HG02884 (cell line): Measurements from ENCODE around the gene C15orf40.
"Not testable (repeated sequence)": the region's sequence is repeated elsewhere in the genome, so short reads cannot be mapped to it uniquely, and the experiment has no call there.

Source experiments
- ATAC-seq: cut with Tn5 transposase; IDR thresholded peaks from one replicate; pipeline ENCODE4 v1.9.1; 2021; ENCODE audit warnings: mild to moderate bottlenecking, moderate library complexity; ENCODE audit not compliant: unreplicated experiment

The C15orf40 gene

DNA sequence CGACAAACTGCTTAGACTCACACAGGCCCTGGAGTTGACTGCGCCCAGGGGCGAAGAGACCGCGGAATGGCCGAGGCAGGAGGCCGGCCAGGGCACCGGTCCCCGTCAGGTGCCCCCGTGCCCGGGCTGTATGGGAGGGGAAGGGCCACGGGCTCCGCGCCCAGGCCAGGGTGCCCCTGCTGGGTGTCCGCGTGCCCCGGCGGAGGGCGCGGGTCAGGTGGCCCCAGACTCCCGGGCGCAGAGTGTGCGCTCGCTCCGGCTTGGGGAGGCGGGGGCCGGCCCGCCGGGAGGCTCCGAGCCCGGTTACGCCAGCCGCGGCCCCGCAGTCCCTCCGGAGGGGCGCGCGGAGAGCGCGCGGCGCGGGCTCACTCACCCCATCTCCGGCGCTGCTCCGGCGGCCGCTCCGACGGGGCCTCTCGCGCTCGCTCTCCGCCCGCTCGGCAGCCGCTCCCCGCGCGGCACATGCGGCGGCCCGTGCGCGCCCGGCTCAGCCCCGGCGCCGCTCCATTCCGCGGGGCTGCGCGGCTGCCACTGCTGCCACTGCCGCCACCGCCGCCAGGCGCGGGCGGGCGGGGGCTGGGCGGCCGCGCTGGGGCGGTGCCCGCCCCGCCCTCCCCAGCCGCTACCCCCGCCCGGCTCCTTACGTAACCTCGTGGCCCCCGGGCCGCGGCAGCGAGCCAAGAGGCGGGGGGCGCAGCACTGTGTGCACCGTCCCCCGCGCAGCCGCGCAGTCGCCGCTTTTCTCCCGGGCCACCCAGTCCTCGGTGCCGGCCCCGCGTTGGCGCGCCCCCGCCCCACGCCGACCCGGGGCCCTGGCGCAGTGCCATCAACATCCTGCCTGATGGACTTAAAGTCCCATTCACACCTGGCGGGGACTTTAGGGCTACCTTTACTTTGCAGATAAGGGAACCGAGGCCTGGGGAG lies 59.0 kb downstream of the C15orf40 start, which contains the start of gene HOMER2:
Gene HOMER2, minus strand, starts transcription at position 563 of the 924 bp plus-strand sequence. Its CDS starts 185 bp downstream, at position 378.
- ATAC-seq = no peak

DNA sequence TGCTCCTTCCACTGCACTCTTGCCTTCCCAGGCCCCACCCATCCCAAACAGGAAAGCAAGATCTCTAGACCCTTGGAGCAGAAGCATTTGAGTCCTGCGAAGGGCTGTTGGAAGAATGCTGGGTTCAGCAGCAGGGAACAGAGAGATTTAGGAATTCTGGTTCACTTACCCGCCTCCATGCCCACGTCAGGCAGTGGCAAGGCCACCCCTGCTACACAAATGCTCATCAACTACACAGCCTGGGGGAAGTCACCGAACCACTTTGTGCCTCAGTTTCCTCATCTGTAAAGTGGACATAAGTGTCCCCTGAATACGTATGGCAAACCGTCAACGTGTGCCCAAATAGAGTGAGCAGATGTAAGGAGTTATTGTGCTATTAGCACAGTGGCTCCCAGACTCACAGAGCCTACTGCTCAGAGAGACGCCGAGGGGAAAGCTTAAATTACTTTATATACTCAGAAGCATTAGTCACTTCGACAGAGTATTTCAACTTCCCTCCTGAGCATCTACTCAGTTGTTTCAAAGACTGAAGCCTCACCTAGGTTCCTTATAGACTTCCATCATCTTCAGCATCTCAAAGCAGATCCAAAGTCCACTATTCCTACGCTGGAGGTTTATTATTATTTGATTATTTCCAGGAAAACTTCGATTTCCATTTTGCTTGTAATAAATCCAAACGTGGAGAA lies 59.8 kb downstream of the C15orf40 start:
- no peak for ATAC-seq

DNA sequence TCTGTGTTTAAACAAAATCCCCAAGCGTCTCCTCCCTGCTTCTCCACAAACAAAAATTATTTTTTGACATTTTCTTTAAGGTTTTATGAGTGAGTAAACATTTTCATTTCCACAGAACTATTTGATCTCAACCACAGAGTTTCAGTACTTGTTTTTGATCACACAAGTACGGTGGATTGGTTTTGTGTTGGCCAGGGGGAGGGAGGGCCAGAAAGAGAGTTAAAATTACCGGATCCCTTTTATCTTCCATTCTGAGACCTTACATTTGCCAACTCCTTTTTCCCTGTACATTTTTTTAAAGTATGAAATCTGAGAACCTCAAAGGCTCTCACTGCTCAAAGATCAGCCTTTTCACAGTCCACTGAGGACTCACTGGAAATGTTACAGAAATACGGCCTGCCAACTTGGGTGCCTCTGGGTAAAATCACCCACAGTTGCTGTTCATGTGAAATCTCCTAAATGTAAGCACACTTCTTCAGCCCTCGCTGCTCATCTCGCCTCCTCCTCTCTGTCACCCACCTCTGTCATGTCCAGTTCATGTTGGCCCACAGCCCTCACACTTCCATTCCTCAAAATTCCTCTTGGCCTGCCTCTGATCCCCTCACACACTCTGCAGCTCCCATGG lies 60.6 kb downstream of the C15orf40 start:
- no peak for ATAC-seq

DNA sequence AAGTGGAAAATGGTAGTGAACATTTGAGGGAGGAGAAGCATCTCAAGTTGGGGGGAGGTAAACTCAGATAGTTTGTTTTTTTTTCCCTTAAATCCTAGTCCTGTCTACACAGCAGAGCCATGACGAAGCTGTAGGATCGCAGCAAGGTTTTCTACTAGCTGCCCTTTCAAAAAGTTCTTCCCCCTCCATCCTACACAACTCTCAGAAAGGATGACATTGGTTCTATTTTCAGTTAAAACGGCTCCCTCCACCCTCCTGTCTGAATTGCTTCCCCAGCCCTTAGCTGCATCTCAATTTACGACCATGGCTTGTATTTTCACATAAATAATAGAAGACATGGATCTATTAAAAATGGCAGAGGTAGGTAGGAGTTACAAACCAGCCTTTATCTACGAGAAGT lies 61.1 kb downstream of the C15orf40 start:
- ATAC-seq = no peak

DNA sequence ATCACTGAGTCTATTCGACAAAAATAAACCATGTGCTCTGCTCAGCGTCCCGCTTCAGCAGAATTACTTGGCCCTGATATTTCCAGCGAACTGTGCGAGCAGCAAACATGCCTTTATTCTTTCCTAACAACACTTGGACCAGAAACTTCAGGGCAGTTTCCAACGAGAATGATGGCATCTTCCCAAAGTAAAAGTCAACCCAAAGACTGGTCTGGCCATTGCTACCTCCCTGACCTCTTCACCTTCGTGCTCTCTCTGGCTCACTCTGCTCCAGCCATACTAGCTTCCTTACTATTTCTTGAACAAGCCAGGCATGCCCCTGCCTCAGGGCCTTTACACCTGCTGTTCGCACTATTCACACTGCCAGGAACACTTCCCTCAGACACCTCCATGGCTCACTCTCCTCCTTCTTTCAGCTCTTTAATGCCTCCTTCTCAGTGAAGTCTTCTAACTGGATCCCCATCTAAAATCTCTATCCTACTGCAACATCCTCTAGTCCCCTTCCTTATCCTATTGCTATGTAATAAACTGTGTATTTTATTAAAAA lies 65.2 kb downstream of the C15orf40 start:
- ATAC-seq = no peak

DNA sequence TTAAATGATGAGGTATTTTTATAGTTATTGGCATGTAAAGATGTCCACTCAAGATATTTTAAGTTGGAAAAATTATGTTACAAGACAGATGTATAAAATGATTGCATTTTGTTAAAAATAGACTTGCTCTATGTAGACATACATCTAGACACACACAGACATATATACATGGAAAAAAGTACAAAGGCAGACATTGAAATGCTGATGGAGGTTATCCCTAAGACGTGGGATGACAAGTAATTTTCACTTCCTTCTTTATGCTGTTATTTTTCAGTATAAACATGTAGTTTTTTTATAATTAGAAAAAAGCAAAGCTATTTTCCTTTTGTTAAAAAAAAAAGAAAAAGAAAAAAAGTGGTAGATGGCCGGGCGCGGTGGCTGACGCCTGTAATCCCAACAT lies 66.1 kb downstream of the C15orf40 start:
- ATAC-seq = no peak

DNA sequence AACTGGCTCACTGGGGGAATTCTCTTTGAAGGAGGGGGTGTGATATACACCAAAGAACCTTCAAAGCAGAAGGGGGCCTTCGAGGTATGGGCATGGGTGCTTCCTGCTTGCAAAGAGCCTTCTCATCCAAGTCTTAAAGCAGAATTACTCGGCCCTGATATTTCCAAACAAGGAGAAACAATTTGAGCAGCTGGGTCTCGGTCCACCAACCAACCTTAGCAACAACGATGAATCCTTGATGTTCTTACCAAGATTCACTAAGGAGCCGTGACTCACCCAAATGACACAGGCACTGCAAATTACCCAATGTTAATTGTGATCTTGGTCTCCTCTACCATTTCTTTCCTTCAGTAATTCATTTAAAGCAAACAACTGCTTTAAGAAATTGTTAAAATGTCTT lies 66.6 kb downstream of the C15orf40 start:
- no peak for ATAC-seq

DNA sequence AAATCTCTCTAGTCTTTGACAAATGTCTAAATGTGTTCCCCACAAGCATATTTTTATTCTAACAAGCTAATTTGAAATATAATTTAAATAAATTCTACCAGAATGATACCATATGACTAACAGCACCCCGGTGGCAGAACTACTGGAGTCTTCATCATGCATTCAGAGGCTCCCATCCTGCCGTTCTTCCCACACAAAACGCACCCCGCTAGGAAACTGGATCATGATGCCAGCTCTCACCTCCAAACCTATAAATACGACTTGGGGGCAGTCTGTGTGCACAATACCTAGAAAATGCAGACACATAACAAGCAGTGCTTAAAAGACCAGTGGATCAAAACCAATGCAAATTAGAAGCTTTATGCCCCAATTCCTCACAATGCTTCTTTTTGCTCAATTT lies 67.4 kb downstream of the C15orf40 start:
- ATAC-seq = no peak

DNA sequence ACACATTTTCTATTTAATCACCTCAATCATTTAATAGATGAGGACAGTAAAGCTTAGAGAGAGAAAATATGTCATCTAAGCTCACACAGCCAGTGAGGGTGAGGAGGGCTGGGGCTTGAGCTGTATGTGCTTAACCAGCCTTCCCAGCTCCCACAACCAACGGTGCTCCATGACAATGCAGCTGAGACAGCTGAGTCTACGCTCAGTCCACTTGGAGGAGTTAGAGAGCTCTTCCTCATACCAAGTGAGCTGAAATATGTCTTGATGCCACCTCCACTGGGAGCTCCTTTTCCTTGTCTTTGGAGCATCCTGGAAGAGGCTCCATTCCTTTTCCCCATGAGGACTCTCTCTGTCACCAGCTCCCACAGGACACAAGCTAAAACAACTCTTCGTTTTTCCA lies 68.3 kb downstream of the C15orf40 start:
- no peak for ATAC-seq

DNA sequence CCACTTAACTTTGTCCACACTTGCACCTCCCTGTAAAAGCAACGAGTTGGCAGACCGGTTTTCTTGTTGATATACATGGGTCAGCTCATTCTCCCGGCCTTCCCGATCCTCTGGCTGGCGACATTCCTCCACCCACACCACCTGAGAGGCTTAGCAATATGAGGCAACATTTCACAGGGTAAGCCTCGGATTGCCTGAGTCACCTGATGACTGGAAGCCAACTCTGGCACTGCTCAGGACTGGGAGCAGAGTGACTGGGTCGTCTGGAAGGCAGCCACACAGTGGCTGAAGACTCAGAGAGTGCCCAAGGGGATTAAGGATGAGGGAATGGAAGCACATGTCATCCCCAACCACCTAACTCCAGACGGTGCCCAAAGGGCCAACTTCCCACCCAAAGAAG lies 68.7 kb downstream of the C15orf40 start:
- no peak for ATAC-seq

DNA sequence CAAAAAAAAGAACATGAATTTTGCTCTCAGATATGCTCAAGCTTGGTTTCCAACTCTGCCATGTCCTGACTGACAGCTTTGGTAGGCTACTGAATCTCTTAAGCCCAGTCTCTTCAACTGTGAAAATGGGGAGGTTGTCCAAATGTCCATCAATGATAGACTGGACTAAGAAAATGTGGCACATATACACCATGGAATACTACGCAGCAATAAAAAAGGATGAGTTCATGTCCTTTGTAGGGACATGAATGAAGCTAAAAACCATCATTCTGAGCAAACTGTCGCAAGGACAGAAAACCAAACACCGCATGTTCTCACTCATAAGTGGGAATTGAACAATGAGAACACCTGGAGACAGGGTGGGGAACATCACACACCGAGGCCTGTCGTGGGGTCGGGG lies 71.8 kb downstream of the C15orf40 start:
- not testable (repeated sequence) for ATAC-seq
